Measurements from ENCODE around the gene KSR1.
"Not testable (repeated sequence)": the region's sequence is repeated elsewhere in the genome, so short reads cannot be mapped to it uniquely, and the experiment has no call there.

DNA sequence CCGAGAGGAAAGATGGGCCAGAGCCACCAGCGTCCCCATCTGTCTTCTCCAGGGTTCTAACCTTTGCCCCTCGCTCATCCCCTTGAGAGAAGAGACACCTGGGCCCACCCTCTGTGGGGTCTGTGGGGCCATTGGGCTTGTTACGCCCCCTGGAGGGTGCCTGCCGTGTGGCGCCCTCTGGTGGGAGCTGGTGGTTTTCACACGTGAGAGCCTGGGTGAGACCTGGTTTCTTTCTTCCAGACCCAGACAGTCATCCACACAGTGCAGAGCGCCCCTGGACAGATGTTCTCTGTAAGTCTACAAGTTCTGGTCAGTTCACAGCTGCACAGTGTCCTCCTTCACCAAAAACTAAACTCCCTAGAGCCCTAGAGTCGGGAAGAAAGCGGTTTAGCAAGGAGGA, 189.4 kb downstream of the KSR1 start:
- TF ChIP-seq, protein P1, sequence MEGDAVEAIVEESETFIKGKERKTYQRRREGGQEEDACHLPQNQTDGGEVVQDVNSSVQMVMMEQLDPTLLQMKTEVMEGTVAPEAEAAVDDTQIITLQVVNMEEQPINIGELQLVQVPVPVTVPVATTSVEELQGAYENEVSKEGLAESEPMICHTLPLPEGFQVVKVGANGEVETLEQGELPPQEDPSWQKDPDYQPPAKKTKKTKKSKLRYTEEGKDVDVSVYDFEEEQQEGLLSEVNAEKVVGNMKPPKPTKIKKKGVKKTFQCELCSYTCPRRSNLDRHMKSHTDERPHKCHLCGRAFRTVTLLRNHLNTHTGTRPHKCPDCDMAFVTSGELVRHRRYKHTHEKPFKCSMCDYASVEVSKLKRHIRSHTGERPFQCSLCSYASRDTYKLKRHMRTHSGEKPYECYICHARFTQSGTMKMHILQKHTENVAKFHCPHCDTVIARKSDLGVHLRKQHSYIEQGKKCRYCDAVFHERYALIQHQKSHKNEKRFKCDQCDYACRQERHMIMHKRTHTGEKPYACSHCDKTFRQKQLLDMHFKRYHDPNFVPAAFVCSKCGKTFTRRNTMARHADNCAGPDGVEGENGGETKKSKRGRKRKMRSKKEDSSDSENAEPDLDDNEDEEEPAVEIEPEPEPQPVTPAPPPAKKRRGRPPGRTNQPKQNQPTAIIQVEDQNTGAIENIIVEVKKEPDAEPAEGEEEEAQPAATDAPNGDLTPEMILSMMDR (IDR thresholded peaks at IDR 0.05) = not testable (repeated sequence)
- not testable (repeated sequence) for TF ChIP-seq POLR2A (IDR thresholded peaks at IDR 0.05)
